ENCODE measurements around the gene CADM2.

CADM2 gene

GRCh38 chr3:85592256-85592655, 633.5 kb downstream of the CADM2 start:
- Histone ChIP-seq H3K4me3 (ENCODE audit: low read depth, low read length) (no peak overlapping the region), H3K36me3 (ENCODE audit: control insufficient read depth in 2 of 2, insufficient read depth in 1 of 2, low read length in 2 of 2) (no peaks in the 10 kb centered on the region)

GRCh38 chr3:85594676-85595075, 635.9 kb downstream of the CADM2 start:
- ChIA-PET CTCF (interaction anchor here (0.5 kb wide), 1 partner anchor 566 kb away, joined by 5 read pairs; no protein-coding TSS in a partner anchor), POLR2A (no interaction called here)
- H3K36me3 ChIP-seq (ENCODE audit: control insufficient read depth in 2 of 2, insufficient read depth in 1 of 2, low read length in 2 of 2), result no peaks in the 10 kb centered on the region
- no peaks in the 10 kb centered on the region for H3K9me3 ChIP-seq (ENCODE audit: control insufficient read depth, insufficient read depth, low read depth, low read length)
- no peaks in the 10 kb centered on the region for H3K4me1 ChIP-seq (ENCODE audit: control insufficient read depth, insufficient read depth, low read length)
- no peak overlapping the region for H3K4me3 ChIP-seq (ENCODE audit: low read depth, low read length)
- no peak overlapping the region for H3K27ac ChIP-seq (ENCODE audit: extremely low read depth, low read depth, low read length)
- TF ChIP-seq ZNF571 (tag by site-specific recombination; IDR thresholded peaks at IDR 0.05) (no peak), BCL6B (tag by site-specific recombination; IDR thresholded peaks at IDR 0.05) (no peak), SP7 (tag by site-specific recombination; IDR thresholded peaks at IDR 0.05) (no peak), ZNF707 (tag by site-specific recombination; IDR thresholded peaks at IDR 0.05) (no peak), ZSCAN18 (tag by site-specific recombination; IDR thresholded peaks at IDR 0.05) (no peak), YY2 (tag by site-specific recombination; IDR thresholded peaks at IDR 0.05) (no peak), ZSCAN5A (tag by site-specific recombination; IDR thresholded peaks at IDR 0.05) (no peak), ZNF791 (tag by site-specific recombination; IDR thresholded peaks at IDR 0.05) (no peak)
- TF ChIP-seq, protein P1, sequence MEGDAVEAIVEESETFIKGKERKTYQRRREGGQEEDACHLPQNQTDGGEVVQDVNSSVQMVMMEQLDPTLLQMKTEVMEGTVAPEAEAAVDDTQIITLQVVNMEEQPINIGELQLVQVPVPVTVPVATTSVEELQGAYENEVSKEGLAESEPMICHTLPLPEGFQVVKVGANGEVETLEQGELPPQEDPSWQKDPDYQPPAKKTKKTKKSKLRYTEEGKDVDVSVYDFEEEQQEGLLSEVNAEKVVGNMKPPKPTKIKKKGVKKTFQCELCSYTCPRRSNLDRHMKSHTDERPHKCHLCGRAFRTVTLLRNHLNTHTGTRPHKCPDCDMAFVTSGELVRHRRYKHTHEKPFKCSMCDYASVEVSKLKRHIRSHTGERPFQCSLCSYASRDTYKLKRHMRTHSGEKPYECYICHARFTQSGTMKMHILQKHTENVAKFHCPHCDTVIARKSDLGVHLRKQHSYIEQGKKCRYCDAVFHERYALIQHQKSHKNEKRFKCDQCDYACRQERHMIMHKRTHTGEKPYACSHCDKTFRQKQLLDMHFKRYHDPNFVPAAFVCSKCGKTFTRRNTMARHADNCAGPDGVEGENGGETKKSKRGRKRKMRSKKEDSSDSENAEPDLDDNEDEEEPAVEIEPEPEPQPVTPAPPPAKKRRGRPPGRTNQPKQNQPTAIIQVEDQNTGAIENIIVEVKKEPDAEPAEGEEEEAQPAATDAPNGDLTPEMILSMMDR (tag by site-specific recombination; IDR thresholded peaks at IDR 0.05), result no peak
- TF ChIP-seq, protein P2, sequence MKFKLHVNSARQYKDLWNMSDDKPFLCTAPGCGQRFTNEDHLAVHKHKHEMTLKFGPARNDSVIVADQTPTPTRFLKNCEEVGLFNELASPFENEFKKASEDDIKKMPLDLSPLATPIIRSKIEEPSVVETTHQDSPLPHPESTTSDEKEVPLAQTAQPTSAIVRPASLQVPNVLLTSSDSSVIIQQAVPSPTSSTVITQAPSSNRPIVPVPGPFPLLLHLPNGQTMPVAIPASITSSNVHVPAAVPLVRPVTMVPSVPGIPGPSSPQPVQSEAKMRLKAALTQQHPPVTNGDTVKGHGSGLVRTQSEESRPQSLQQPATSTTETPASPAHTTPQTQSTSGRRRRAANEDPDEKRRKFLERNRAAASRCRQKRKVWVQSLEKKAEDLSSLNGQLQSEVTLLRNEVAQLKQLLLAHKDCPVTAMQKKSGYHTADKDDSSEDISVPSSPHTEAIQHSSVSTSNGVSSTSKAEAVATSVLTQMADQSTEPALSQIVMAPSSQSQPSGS (tag by site-specific recombination; IDR thresholded peaks at IDR 0.05; ENCODE audit: low read depth), result no peak

More at GRCh38 chr3:85592256-85592655, 633.5 kb downstream of the CADM2 start:
- no peak overlapping the region for H3K27ac ChIP-seq (ENCODE audit: extremely low read depth, low read depth, low read length)
- ChIA-PET POLR2A (no interaction called here), CTCF (no interaction called here)
- H3K4me1 ChIP-seq (ENCODE audit: control insufficient read depth, insufficient read depth, low read length), result no peaks in the 10 kb centered on the region
- TF ChIP-seq MYNN (tag by site-specific recombination; IDR thresholded peaks at IDR 0.05; ENCODE audit: borderline replicate concordance) (no peak), ZNF48 (tag by site-specific recombination; IDR thresholded peaks at IDR 0.05) (no peak), ZNF76 (tag by site-specific recombination; IDR thresholded peaks at IDR 0.05; ENCODE audit: borderline replicate concordance, low read depth) (no peak), KLF16 (tag by site-specific recombination; IDR thresholded peaks at IDR 0.05) (no peak), ZNF10 (tag by site-specific recombination; IDR thresholded peaks at IDR 0.05) (no peak), SP3 (tag by site-specific recombination; IDR thresholded peaks at IDR 0.05) (no peak), ZNF404 (tag by site-specific recombination; IDR thresholded peaks at IDR 0.05) (no peak), ZNF23 (tag by site-specific recombination; IDR thresholded peaks at IDR 0.05; ENCODE audit: borderline replicate concordance) (no peak), ZNF514 (tag by site-specific recombination; IDR thresholded peaks at IDR 0.05) (no peak), SCRT2 (tag by site-specific recombination; IDR thresholded peaks at IDR 0.05) (no peak), ZBTB21 (tag by site-specific recombination; IDR thresholded peaks at IDR 0.05) (no peak), ZNF530 (tag by site-specific recombination; IDR thresholded peaks at IDR 0.05; ENCODE audit: low read depth) (no peak), GLI4 (tag by site-specific recombination; IDR thresholded peaks at IDR 0.05) (no peak)
- TF ChIP-seq, protein P3, sequence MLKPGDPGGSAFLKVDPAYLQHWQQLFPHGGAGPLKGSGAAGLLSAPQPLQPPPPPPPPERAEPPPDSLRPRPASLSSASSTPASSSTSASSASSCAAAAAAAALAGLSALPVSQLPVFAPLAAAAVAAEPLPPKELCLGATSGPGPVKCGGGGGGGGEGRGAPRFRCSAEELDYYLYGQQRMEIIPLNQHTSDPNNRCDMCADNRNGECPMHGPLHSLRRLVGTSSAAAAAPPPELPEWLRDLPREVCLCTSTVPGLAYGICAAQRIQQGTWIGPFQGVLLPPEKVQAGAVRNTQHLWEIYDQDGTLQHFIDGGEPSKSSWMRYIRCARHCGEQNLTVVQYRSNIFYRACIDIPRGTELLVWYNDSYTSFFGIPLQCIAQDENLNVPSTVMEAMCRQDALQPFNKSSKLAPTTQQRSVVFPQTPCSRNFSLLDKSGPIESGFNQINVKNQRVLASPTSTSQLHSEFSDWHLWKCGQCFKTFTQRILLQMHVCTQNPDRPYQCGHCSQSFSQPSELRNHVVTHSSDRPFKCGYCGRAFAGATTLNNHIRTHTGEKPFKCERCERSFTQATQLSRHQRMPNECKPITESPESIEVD (tag by site-specific recombination; IDR thresholded peaks at IDR 0.05), result no peak
- TF ChIP-seq, protein P4, sequence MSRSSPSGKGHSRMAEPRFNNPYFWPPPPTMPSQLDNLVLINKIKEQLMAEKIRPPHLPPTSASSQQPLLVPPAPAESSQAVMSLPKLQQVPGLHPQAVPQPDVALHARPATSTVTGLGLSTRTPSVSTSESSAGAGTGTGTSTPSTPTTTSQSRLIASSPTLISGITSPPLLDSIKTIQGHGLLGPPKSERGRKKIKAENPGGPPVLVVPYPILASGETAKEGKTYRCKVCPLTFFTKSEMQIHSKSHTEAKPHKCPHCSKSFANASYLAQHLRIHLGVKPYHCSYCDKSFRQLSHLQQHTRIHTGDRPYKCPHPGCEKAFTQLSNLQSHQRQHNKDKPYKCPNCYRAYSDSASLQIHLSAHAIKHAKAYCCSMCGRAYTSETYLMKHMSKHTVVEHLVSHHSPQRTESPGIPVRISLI (tag by site-specific recombination; IDR thresholded peaks at IDR 0.05), result no peak
- no peaks in the 10 kb centered on the region for H3K9me3 ChIP-seq (ENCODE audit: control insufficient read depth, insufficient read depth, low read depth, low read length)
